ENCODE data around the gene B4GALT6. TPM values are rescaled to one million over a fixed set of nuclear protein-coding genes. Genes with fewer than 3 reads are reported as not detected.

Gene B4GALT6
- total and polyA plus RNA-seq, 2 donors (not counting 1 experiment from before 2014, with no cell fraction given) = 1.7 TPM; not detected in 1

DNA sequence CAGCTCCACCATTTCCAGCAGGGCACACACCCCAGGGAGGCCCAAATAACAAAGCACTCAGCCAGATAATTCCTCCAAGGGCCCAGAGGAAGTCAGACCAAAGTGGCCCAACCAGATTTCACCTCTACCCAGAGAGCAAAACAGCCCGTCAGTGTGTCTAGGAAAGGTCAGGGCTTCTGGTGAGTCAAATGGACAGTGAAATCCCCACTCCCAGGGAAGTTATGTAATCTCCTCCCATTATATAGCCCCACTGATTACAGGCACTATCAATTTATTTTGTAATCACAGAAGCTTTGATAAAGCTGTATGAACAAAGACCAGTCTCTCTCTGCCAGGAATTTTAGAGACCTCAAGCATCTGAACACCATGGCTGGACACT lies 4.0 kb downstream of the B4GALT6 start:
- H3K4me3 Mint-ChIP-seq = no peak overlapping the region
- CTCF ChIA-PET = interaction anchor here (0.9 to 1.2 kb wide), 2 partner anchors 22 to 42 kb away, joined by 3 read pairs; no protein-coding TSS in a partner anchor

DNA sequence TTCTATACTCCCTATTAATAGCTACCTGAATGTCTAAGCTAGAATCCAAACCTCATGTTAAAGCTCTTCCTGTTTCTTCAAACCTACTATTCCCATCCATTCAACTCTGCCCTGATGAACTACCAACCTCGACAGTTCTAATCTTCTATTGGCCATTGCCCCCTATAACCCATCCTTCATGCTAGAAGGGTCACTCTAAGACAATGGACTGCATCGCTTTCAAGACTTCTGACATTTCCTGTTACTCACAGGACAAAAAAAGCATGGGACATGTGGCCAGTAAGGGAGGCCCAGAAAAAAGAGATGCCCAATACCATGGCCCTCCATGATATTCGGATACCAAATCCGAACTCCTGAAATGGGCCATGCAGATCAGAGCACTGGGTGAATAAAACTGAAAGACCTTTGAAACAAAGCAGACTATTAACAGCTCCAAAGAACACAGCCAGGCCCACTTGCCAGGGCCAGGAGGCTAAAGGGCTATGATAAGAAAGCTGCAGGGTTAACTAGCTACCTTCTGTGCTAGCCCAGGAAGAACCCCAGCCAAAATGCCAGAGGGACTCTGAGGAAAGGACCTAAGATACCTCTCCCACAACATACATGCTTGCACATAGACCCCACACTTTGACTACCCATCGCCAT lies 4.5 kb downstream of the B4GALT6 start:
- H3K4me1 Mint-ChIP-seq = peaks cover 10% of the 10 kb centered on the region
- no peak for ATAC-seq (ENCODE audit: low read depth)
- no peak overlapping the region for H3K4me3 ChIP-seq (ENCODE audit: control extremely low read depth in 1 of 5, extremely low read depth in 1 of 5, insufficient read depth in 1 of 5, low read depth in 2 of 5, low read length in 4 of 5)
- H3K27ac ChIP-seq (ENCODE audit: low read length in 2 of 2) = no peak overlapping the region
- intact Hi-C loops (cut with micrococcal nuclease) = no loop called here
- TF ChIP-seq EZH2 (IDR thresholded peaks at IDR 0.05; ENCODE audit: borderline replicate concordance, insufficient read depth, low read depth, low read length, poor library complexity, severe bottlenecking) = no peak
- TF ChIP-seq, protein P1, sequence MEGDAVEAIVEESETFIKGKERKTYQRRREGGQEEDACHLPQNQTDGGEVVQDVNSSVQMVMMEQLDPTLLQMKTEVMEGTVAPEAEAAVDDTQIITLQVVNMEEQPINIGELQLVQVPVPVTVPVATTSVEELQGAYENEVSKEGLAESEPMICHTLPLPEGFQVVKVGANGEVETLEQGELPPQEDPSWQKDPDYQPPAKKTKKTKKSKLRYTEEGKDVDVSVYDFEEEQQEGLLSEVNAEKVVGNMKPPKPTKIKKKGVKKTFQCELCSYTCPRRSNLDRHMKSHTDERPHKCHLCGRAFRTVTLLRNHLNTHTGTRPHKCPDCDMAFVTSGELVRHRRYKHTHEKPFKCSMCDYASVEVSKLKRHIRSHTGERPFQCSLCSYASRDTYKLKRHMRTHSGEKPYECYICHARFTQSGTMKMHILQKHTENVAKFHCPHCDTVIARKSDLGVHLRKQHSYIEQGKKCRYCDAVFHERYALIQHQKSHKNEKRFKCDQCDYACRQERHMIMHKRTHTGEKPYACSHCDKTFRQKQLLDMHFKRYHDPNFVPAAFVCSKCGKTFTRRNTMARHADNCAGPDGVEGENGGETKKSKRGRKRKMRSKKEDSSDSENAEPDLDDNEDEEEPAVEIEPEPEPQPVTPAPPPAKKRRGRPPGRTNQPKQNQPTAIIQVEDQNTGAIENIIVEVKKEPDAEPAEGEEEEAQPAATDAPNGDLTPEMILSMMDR (IDR thresholded peaks at IDR 0.05) = no peak
- ChIA-PET POLR2A (no interaction called here), CTCF (interaction anchor here (0.9 to 1.2 kb wide), 2 partner anchors 21 to 43 kb away, joined by 3 read pairs; no protein-coding TSS in a partner anchor)
- H3K27me3 ChIP-seq (replicated peaks in 1 of 4; ENCODE audit: control extremely low read depth in 1 of 4, control insufficient read depth in 3 of 4, insufficient read depth in 4 of 4, low read length in 3 of 4) = peaks cover 0 to 20% (median 3%) of the 10 kb centered on the region in 4 experiments
- no peaks in the 10 kb centered on the region for H3K79me2 ChIP-seq (ENCODE audit: control insufficient read depth, insufficient read depth, low read length)
- no peaks in the 10 kb centered on the region for H4K20me1 ChIP-seq (ENCODE audit: control insufficient read depth, insufficient read depth, low read length, poor library complexity, severe bottlenecking)
- no peak overlapping the region for H3K27ac Mint-ChIP-seq
- no peaks in the 10 kb centered on the region for H3K9me3 Mint-ChIP-seq (ENCODE audit: insufficient read depth)
- H3K4me2 ChIP-seq (replicated peaks; ENCODE audit: low read depth, low read length, poor library complexity, severe bottlenecking) = no peak overlapping the region
- no peak overlapping the region for H3K4me3 Mint-ChIP-seq
- peaks cover 30% of the 10 kb centered on the region for H3K27me3 Mint-ChIP-seq
- no peaks in the 10 kb centered on the region for H3K36me3 ChIP-seq (replicated peaks in 1 of 2; ENCODE audit: control extremely low read depth in 1 of 2, control insufficient read depth in 1 of 2, extremely low read depth in 1 of 2, insufficient read depth in 2 of 2, low read length in 1 of 2)
- peaks cover 8% of the 10 kb centered on the region in 2 donors for H3K4me1 ChIP-seq (ENCODE audit: control insufficient read depth in 2 of 2, insufficient read depth in 2 of 2, low read length in 2 of 2)
- no peak overlapping the region for H2AFZ ChIP-seq (ENCODE audit: insufficient read depth, low read depth, low read length, poor library complexity, severe bottlenecking)
- WGBS (ENCODE audit: insufficient coverage) = 90% methylated on average over 3 of the region's 5 CpGs
- no peak for DNase-seq
- H3K9ac ChIP-seq (ENCODE audit: low read length) = no peak overlapping the region
- no peaks in the 10 kb centered on the region for H3K9me3 ChIP-seq (ENCODE audit: control extremely low read depth in 1 of 3, control insufficient read depth in 2 of 3, insufficient read depth in 1 of 3, low read length in 2 of 3)

More for the DNA sequence above, 4.0 kb downstream of the B4GALT6 start:
- Mint-ChIP-seq H3K4me1 (peaks cover 10% of the 10 kb centered on the region), H3K9me3 (ENCODE audit: insufficient read depth) (no peaks in the 10 kb centered on the region), H3K27me3 (peaks cover 30% of the 10 kb centered on the region), H3K27ac (no peak overlapping the region)
- no CpG with 5 or more reads among the region's 1 CpG for WGBS (ENCODE audit: insufficient coverage)
- no peak overlapping the region for H3K4me2 ChIP-seq (replicated peaks; ENCODE audit: low read depth, low read length, poor library complexity, severe bottlenecking)
- H3K27ac ChIP-seq (ENCODE audit: low read length in 2 of 2) = no peak overlapping the region
- H3K4me1 ChIP-seq (ENCODE audit: control insufficient read depth in 2 of 2, insufficient read depth in 2 of 2, low read length in 2 of 2) = peaks cover 8% of the 10 kb centered on the region in 2 donors
- TF ChIP-seq EZH2 (IDR thresholded peaks at IDR 0.05; ENCODE audit: borderline replicate concordance, insufficient read depth, low read depth, low read length, poor library complexity, severe bottlenecking) = no peak
- TF ChIP-seq, protein P1 (IDR thresholded peaks at IDR 0.05) = no peak
- H3K9ac ChIP-seq (ENCODE audit: low read length) = no peak overlapping the region
- no peaks in the 10 kb centered on the region for H3K9me3 ChIP-seq (ENCODE audit: control extremely low read depth in 1 of 3, control insufficient read depth in 2 of 3, insufficient read depth in 1 of 3, low read length in 2 of 3)
- H3K27me3 ChIP-seq (replicated peaks in 1 of 4; ENCODE audit: control extremely low read depth in 1 of 4, control insufficient read depth in 3 of 4, insufficient read depth in 4 of 4, low read length in 3 of 4) = peaks cover 0 to 20% (median 3%) of the 10 kb centered on the region in 4 experiments
- H4K20me1 ChIP-seq (ENCODE audit: control insufficient read depth, insufficient read depth, low read length, poor library complexity, severe bottlenecking) = no peaks in the 10 kb centered on the region
- no peak overlapping the region for H3K4me3 ChIP-seq (ENCODE audit: control extremely low read depth in 1 of 5, extremely low read depth in 1 of 5, insufficient read depth in 1 of 5, low read depth in 2 of 5, low read length in 4 of 5)
- POLR2A ChIA-PET = no interaction called here
- intact Hi-C loops (cut with micrococcal nuclease) = no loop called here
- no peaks in the 10 kb centered on the region for H3K36me3 ChIP-seq (replicated peaks in 1 of 2; ENCODE audit: control extremely low read depth in 1 of 2, control insufficient read depth in 1 of 2, extremely low read depth in 1 of 2, insufficient read depth in 2 of 2, low read length in 1 of 2)
- ATAC-seq (ENCODE audit: low read depth) (no peak), DNase-seq (no peak)
- H2AFZ ChIP-seq (ENCODE audit: insufficient read depth, low read depth, low read length, poor library complexity, severe bottlenecking) = no peak overlapping the region
- no peaks in the 10 kb centered on the region for H3K79me2 ChIP-seq (ENCODE audit: control insufficient read depth, insufficient read depth, low read length)
